Esophagus (tissue), 2 donors: ENCODE data around the gene TMIE. TPM values are rescaled to one million over a fixed set of nuclear protein-coding genes. Genes with fewer than 3 reads are reported as not detected.
"Not testable (repeated sequence)": the region's sequence is repeated elsewhere in the genome, so short reads cannot be mapped to it uniquely, and the experiment has no call there.

Experiments used
- H3K27ac ChIP-seq, 2 donors: one replicate each; pipeline ENCODE4 v1.5.1; 2013; ENCODE audit warnings: low read depth in 2 of 2, mild to moderate bottlenecking in 2 of 2, inconsistent platforms in 1 of 2, low read length in 1 of 2, moderate library complexity in 1 of 2
- H3K27me3 ChIP-seq, 2 donors: one replicate each; pipeline ENCODE4 v1.6.1; 2013; ENCODE audit warnings: low read length in 2 of 2, control low read depth in 1 of 2, mild to moderate bottlenecking in 1 of 2; ENCODE audit not compliant: insufficient read depth in 2 of 2, control insufficient read depth in 1 of 2
- H3K36me3 ChIP-seq, 2 donors: one replicate each; pipeline ENCODE4 v1.6.1; 2013; ENCODE audit warnings: low read length in 1 of 2; ENCODE audit not compliant: control insufficient read depth in 2 of 2, insufficient read depth in 2 of 2
- H3K4me1 ChIP-seq, 2 donors: one replicate each; pipeline ENCODE4 v1.6.1; 2013; ENCODE audit warnings: low read length in 1 of 2; ENCODE audit not compliant: control insufficient read depth in 2 of 2, insufficient read depth in 2 of 2
- H3K4me3 ChIP-seq, 2 donors: one replicate each; pipeline ENCODE4 v1.5.1; 2013; ENCODE audit warnings: low read length in 2 of 2, mild to moderate bottlenecking in 2 of 2, low read depth in 1 of 2, moderate library complexity in 1 of 2
- H3K9me3 ChIP-seq, 2 donors: one replicate each; pipeline ENCODE4 v1.6.1; 2013; ENCODE audit warnings: mild to moderate bottlenecking in 2 of 2, low read depth in 1 of 2, low read length in 1 of 2, moderate library complexity in 1 of 2; ENCODE audit not compliant: control insufficient read depth in 2 of 2, insufficient read depth in 1 of 2
- WGBS, 2 donors: extraction: QIAGEN DNeasy Blood & Tissue Kit; methylation state at CpG; one replicate each; pipeline ENCODE4 v1.1.7; 2013; 5-methylcytosine and 5-hydroxymethylcytosine counted together
- polyA plus RNA-seq, 2 donors: library from polyadenylated mRNA; stranded (reverse); fragments of 200-250 nt; gene quantifications; one replicate each; pipeline ENCODE4 v1.2.3, GENCODE V29; 2013
- donor health status: healthy with polysubstance abuse.
- donor health status: Bipolar disorder and iron deficiency.

Gene TMIE
- polyA plus RNA-seq, 2 donors = 1.2 to 2.5 TPM

DNA sequence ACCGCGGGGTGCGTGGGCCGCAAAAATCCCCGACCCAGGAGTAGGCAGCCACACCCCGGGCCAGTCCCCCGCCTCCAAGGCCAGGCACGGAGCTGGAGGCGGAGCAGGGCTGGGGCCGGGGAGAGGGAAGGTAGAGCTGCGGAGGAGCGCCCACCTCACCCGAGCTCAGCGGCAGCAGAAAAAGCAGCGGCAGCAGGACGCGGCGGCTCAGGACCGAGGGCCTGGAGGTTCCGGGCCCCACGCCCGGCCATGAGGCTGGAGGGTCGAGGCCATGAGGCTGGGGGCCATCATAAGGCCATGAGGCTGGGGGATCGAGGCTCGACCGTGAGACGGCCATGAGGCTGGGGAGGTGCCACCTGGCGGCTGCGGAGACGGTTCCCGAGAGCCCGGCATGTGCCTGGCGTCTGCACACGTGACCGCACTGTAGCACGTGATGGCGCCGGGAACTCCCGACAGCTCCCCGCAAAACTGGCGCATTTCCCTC, 49.4 kb downstream of the TMIE start:
- H3K27me3 ChIP-seq = no peaks in the 10 kb centered on the region
- no peak overlapping the region for H3K4me3 ChIP-seq
- no peaks in the 10 kb centered on the region for H3K9me3 ChIP-seq
- H3K36me3 ChIP-seq = no peaks in the 10 kb centered on the region
- H3K4me1 ChIP-seq = no peaks in the 10 kb centered on the region
- WGBS, 2 donors = 90 to 93% methylated on average over 41 of the region's 41 CpGs
- H3K27ac ChIP-seq = no peak overlapping the region

GRCh38 chr3:46753127-46753526, 51.9 kb downstream of the TMIE start:
- H3K9me3 ChIP-seq, H3K36me3 ChIP-seq, H3K4me1 ChIP-seq, H3K27me3 ChIP-seq, H3K4me3 ChIP-seq, H3K27ac ChIP-seq: not testable (repeated sequence)
- 73 to 76% methylated on average over 6 of the region's 6 CpGs for WGBS, 2 donors

- WGBS, 2 donors = 91 to 95% methylated on average over 6 of the region's 6 CpGs
- Histone ChIP-seq H3K4me3 (no peak overlapping the region), H3K4me1 (no peaks in the 10 kb centered on the region)
Measured at GRCh38 chr3:46755646-46756045, 54.5 kb downstream of the TMIE start.

DNA sequence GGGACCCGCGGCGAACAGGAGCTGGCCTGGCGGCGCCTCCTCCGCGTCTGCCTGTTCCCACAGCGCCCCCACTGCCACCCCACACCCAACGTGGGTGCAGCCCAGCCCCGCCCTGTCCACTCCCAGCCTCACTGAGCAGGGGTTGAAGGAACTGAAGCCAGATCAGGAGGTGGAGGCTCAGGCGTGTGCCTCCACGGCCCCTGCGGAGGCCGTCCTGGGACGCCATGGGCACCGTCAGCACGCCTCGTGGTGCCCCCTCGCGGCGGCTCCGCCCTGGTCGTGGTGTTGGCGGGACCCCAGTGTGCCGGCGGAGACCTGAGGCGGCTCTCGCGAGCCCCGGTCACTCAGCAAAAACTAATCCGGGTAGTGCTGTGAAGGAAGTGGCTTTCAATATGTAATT, 55.5 kb downstream of the TMIE start:
- WGBS, 2 donors = 92 to 96% methylated on average over 28 to 31 of the region's 31 CpGs
- no peaks in the 10 kb centered on the region for H3K4me1 ChIP-seq
- no peaks in the 10 kb centered on the region for H3K36me3 ChIP-seq
- H3K4me3 ChIP-seq = no peak overlapping the region
- no peaks in the 10 kb centered on the region for H3K9me3 ChIP-seq
- no peak overlapping the region for H3K27ac ChIP-seq
- H3K27me3 ChIP-seq = no peaks in the 10 kb centered on the region

More at GRCh38 chr3:46755646-46756045, 54.5 kb downstream of the TMIE start:
- Histone ChIP-seq H3K9me3 (no peaks in the 10 kb centered on the region), H3K36me3 (no peaks in the 10 kb centered on the region), H3K27me3 (no peaks in the 10 kb centered on the region), H3K27ac (no peak overlapping the region)

DNA sequence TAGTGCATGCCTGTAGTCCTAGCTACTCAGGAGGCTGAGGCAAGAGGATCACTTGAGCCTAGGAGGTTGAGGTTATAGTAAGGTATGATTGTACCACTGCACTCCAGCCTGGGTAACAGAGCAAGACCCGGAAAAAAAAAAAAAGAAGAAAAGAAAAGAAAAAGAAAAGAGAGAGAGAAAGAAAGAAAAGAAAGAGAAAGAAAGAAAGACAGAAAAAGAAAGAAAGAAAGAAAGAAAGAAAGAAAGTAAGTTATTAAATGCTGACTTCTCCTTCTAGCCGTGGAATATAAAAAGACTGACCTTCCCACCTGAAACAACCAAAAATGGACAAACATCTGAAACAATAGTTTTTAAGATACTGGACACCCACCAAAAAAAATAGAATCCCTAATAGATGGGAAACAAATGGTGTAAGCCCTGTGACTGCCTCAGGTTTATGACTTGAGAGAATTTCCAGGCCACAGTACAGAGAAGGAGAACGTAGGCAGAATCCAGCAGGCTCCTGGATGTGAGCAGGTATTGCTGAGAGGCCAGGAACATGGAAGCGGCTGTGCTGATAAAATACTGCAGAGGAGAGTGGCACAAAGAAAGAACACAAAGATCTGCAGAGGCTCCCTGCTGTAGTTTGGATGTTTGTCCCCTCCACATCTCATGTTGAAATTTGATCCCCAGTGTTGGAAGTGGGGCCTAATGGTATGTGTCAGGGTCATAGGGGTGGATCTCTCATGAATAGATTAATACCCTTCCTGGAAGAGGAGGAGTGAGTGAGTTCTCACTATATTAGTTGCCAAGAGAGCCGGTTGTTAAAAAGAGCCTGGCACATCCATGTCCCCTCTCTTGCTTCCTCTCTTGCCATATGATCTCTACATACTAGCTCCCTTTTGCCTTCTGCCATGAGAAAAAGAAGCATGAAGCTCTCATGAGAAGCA, 58.3 kb downstream of the TMIE start:
- Histone ChIP-seq H3K27ac (no peak overlapping the region), H3K4me1 (no peaks in the 10 kb centered on the region), H3K36me3 (no peaks in the 10 kb centered on the region), H3K27me3 (no peaks in the 10 kb centered on the region), H3K9me3 (no peaks in the 10 kb centered on the region), H3K4me3 (no peak overlapping the region)
- 84 to 90% methylated on average over 5 of the region's 5 CpGs for WGBS, 2 donors

Other genes starting within 250 kb of the TMIE start
- 1 to 10 TPM in 1 of 2 donors, under 1 TPM in 1; 0.98 to 2.3 TPM for gene LTF, start 236.5 kb upstream of the TMIE start, polyA plus RNA-seq
- not detected for gene RTP3, start 203.4 kb upstream of the TMIE start, polyA plus RNA-seq
- under 1 TPM; 0.13 to 0.14 TPM for gene LRRC2, start 135.1 kb upstream of the TMIE start, polyA plus RNA-seq
- not detected for gene FAM240A, start 88.9 kb upstream of the TMIE start, polyA plus RNA-seq
- 100 to 1,000 TPM in 1 of 2 donors, 10 to 100 TPM in 1; 95.0 to 225 TPM for gene ALS2CL, start 7.7 kb upstream of the TMIE start, polyA plus RNA-seq
- under 1 TPM; 0.06 TPM for gene PRSS50, start 16.5 kb downstream of the TMIE start, polyA plus RNA-seq
- under 1 TPM; 0.67 to 0.87 TPM for gene MYL3, start 162.1 kb downstream of the TMIE start, polyA plus RNA-seq
- 1 to 10 TPM; 2.0 to 3.3 TPM for gene PTH1R, start 176.3 kb downstream of the TMIE start, polyA plus RNA-seq